Measurements from ENCODE around the gene AQP3.
"Not testable (repeated sequence)": the region's sequence is repeated elsewhere in the genome, so short reads cannot be mapped to it uniquely, and the experiment has no call there.

The AQP3 gene

GRCh38 chr9:33414889-33415500, 32.4 kb downstream of the AQP3 start:
- no peak for DNase-seq (ENCODE audit: low read depth in 2 of 2)

- no peak for DNase-seq (ENCODE audit: low read depth in 2 of 2)
Measured at GRCh38 chr9:33414268-33414667, 33.1 kb downstream of the AQP3 start.

GRCh38 chr9:33408087-33408486, 39.3 kb downstream of the AQP3 start:
- DNase-seq (ENCODE audit: low read depth in 2 of 2), result no peak

GRCh38 chr9:33407061-33407460, 40.3 kb downstream of the AQP3 start:
- no peak for DNase-seq (ENCODE audit: low read depth in 2 of 2)

GRCh38 chr9:33404788-33405362, 42.5 kb downstream of the AQP3 start:
- DNase-seq (ENCODE audit: low read depth in 2 of 2), result no peak

GRCh38 chr9:33403941-33404787, 43.2 kb downstream of the AQP3 start:
- DNase-seq (ENCODE audit: low read depth in 2 of 2), result no peak

- DNase-seq (ENCODE audit: low read depth in 2 of 2), result not testable (repeated sequence)
Measured at GRCh38 chr9:33402371-33402770, 45.0 kb downstream of the AQP3 start, which contains the start of gene AQP7. TSS of gene AQP7 (minus strand) at chr9:33402568. CDS start at chr9:33401262, 1,306 bp downstream.

GRCh38 chr9:33401809-33402208, 45.6 kb downstream of the AQP3 start:
- not testable (repeated sequence) for DNase-seq (ENCODE audit: low read depth in 2 of 2)

- DNase-seq (ENCODE audit: low read depth in 2 of 2), result not testable (repeated sequence)
Measured at GRCh38 chr9:33399047-33399446, 48.3 kb downstream of the AQP3 start.

- not testable (repeated sequence) for DNase-seq (ENCODE audit: low read depth in 2 of 2)
Measured at GRCh38 chr9:33397801-33398200, 49.6 kb downstream of the AQP3 start.

GRCh38 chr9:33395159-33395879, 52.1 kb downstream of the AQP3 start:
- DNase-seq (ENCODE audit: low read depth in 2 of 2), result not testable (repeated sequence)

GRCh38 chr9:33393986-33394385, 53.4 kb downstream of the AQP3 start:
- DNase-seq (ENCODE audit: low read depth in 2 of 2), result not testable (repeated sequence)

- no peak for DNase-seq (ENCODE audit: low read depth in 2 of 2)
Measured at GRCh38 chr9:33393581-33393980, 53.8 kb downstream of the AQP3 start.

GRCh38 chr9:33392591-33393021, 54.8 kb downstream of the AQP3 start:
- DNase-seq (ENCODE audit: low read depth in 2 of 2), result not testable (repeated sequence)

Measured in stimulated activated CD4-positive, alpha-beta T cell treated with anti-CD3 and anti-CD28 coated beads, Interleukin-4, amount 100 ng/mL, for 48 hours (primary cell).